ENCODE data around the gene DCK.
"Not testable (repeated sequence)": the region's sequence is repeated elsewhere in the genome, so short reads cannot be mapped to it uniquely, and the experiment has no call there.

The DCK gene

GRCh38 chr4:71004281-71004851 is 10.9 kb downstream of the DCK start:
- DNase-seq: no peak

DNA sequence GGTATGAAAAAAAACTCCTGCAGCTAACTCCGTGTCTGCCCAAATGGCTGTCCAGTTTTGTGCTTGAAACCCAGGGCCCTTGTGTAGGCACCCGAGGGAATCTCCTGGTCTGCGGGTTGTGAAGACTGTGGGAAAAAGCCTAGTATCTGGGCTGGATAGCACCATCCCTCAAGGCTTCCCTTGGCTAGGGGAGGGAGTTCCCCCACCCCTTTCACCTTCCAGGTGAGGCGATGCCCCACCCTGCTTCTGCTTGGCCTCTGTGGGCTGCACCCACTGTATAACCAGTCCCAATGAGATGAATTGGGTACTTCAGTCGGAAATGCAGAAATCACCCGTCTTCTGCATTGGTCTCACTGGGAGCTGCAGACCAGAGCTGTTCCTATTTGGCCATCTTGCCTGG is 11.6 kb downstream of the DCK start:
- DNase-seq: not testable (repeated sequence)

GRCh38 chr4:71006203-71006907 is 12.9 kb downstream of the DCK start:
- no peak for DNase-seq

DNA sequence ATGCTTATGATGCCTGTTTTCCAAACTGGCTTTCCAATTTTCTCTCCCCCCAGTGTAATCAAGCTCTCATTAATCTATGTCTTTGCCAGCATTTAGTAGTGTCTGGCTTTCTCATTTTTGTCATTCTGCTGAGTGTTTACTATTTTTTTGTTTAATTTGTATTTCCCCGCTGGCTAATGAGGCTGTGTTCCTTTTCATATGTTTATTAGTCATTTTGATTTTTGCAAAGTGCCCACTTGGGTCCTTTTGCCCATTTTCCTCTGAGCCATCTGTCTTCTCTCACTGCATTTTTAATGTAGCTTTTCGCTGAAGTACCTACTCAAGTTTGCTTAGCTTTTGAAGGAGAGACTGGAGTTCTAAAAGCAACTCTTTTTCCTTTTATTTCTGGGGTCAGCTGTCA is 14.7 kb downstream of the DCK start:
- DNase-seq: no peak

- DNase-seq: no peak
Observed at GRCh38 chr4:71009086-71009485, 15.6 kb downstream of the DCK start.

- DNase-seq: peak; percentile 16
Observed at GRCh38 chr4:71009890-71010588, 16.6 kb downstream of the DCK start.

DNA sequence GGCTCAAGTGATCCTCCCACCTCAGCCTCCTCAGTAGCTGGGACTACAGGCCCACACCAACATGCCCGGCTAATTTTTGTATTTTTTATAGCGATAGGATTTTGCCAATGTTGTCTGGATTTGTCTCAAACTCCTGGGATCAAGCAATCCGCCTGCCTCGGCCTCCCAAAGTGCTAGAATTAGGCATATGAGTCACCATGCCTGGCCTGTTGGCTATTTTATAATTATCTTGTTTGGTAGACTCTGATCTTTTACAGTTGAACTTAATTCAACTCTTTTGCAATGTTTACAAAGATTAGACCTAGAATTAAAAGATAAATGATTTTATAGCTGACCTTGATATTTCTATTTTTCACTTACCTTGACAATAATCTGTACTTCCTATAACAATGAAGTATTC is 18.0 kb downstream of the DCK start:
- no peak for DNase-seq

GRCh38 chr4:71017391-71017790 is 23.9 kb downstream of the DCK start:
- DNase-seq: not testable (repeated sequence)

DNA sequence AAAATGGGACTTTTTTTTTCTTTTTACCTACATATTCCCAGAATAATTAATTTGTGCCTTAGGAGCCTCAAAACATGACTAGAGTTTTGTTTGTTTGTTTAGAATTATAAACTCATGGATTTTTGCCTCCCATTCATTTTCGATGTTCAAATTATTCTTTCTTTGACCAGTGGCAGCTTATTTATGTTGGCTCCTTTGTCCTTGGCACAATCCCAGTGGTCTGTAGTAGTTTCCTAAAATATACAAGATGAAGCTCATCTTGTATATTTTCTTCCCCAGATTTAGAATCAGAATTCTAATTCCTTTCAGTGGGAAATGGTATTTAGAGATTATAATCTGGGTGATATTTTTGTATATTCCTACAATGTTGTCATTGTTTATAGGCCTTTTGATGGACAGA is 27.2 kb downstream of the DCK start:
- no peak for DNase-seq

GRCh38 chr4:71025654-71026053 is 32.2 kb downstream of the DCK start:
- no peak for DNase-seq

- peak; percentile 41 for DNase-seq
Observed at GRCh38 chr4:71026086-71026485, 32.6 kb downstream of the DCK start.

- no peak for DNase-seq
Observed at GRCh38 chr4:71027611-71028010, 34.2 kb downstream of the DCK start.

GRCh38 chr4:71029504-71029903 is 36.1 kb downstream of the DCK start:
- no peak for DNase-seq

GRCh38 chr4:71032106-71032505 is 38.7 kb downstream of the DCK start:
- not testable (repeated sequence) for DNase-seq

- no peak for DNase-seq
Observed at GRCh38 chr4:71045256-71045655, 51.8 kb downstream of the DCK start.

GRCh38 chr4:71049395-71049794 is 55.9 kb downstream of the DCK start:
- DNase-seq: no peak

DNA sequence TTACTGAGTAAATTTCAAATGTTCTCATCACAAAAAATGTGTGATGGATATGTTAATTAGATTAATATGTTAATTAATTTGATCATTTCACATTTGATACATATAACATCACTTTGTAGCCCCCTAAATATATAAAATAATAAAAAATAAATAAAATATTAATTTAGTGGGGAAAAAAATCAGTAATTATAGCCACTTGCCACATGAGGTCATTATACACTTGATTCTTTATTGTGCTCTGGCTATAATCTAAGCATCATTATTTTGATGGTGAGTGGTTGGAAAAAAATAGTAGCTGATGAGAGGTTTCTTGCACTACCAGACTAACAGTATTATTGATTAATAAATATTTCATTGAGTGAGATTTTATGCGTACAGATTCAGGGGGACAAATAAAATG is 57.4 kb downstream of the DCK start:
- no peak for DNase-seq

- DNase-seq: no peak
Observed at GRCh38 chr4:71052034-71052433, 58.6 kb downstream of the DCK start.

GRCh38 chr4:71052716-71053115 is 59.3 kb downstream of the DCK start:
- DNase-seq: no peak

DNA sequence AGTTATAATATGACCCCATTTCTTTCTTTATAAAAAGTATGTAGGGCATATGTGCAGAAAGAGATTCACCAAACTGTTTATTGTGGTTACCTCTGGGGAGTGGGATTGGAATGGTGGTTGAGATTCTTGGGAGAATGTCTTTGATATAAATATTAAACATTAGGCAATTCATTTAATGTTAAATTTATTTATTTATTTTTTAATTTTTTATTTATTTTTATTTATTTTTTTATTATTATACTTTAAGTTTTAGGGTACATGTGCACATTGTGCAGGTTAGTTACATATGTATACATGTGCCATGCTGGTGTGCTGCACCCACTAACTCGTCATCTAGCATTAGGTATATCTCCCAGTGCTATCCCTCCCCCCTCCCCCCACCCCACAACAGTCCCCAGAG is 60.2 kb downstream of the DCK start:
- not testable (repeated sequence) for DNase-seq

DNA sequence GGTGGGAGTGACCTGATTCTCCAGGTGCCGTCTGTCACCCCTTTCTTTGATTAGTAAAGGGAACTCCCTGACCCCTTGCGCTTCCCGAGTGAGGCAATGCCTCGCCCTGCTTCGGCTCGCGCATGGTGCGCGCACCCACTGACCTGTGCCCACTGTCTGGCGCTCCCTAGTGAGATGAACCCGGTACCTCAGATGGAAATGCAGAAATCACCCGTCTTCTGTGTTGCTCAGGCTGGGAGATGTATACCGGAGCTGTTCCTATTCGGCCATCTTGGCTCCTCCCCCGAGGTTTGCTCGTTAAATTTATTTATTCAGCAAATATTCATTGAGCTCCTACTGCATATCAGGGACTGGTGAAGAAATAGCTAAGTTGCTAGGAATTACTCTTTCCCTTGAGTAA is 66.1 kb downstream of the DCK start:
- not testable (repeated sequence) for DNase-seq

DNA sequence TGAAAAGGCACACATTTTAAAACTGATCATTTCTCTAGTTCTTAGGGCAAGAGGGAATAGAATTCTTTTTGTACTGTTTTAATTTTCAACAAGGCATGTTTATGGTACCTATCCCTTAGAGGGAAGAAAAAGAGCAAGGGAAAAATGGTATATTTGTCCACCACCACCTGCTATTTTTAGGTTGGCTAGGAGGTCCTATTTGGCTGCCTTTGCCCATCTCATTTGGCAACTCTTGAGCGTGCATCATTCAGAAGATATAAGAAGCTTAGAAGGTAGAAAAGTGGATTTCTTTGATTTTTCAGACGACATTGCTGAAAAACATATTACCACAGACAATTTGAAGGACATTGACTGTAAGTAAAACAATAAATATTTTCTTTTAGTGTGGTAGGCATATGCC is 69.0 kb downstream of the DCK start:
- DNase-seq: no peak

DNA sequence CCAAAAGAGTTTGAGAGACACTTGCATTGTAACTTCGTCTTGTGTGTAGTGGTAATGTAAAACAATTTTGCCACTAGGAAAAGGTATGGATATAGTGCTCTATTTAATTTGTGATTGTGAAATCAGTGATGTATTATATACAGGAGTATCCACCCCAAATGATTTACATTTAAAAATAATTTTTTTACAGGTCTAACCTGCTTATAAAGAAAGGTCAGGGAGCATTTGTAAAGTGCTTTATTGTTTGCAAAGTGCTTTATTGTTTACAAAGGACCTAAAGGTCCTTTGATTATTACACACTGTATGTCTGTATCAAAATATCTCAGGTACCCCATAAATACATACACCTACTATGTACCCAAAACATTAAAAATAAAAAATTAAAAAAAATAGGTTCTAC is 70.3 kb downstream of the DCK start:
- DNase-seq: no peak

DNA sequence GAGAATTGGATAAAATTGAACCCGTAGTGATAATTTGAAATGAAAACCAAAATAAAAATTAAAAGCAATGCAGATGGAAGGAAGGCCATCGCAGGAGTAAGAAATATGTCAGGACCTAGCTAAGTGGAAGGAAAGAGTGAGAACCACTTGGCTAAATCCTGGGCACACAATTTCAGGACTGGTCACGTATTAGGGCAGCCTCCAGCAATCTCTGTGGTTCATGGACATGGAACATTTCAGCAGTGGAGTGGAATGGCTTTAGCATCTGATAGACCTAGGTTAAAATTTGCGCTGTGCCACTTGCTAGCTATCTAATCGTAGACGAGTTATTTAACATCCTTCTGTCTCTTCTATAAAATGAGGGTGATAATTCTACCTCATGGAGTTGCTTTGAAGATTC is 71.1 kb downstream of the DCK start:
- no peak for DNase-seq

All from amniotic stem cell (primary cell).